ENCODE results near the gene MYLIP.

- TF ChIP-seq POLR2A (IDR thresholded peaks at IDR 0.05), result no peak
- no peak for TF ChIP-seq CTCF (IDR thresholded peaks at IDR 0.05)
- TF ChIP-seq POLR2AphosphoS5 (IDR thresholded peaks at IDR 0.05), result no peak
Observed at GRCh38 chr6:16082361-16082760, 46.5 kb upstream of the MYLIP start.
